DMS 273 treated with DMSO at 0.1 percent for 48 hours (cell line): ENCODE measurements around the gene RPS16.

Source experiments
- DNase-seq: peaks from one replicate; lab custom pipeline; 2025; lab: John Stamatoyannopoulos, UW

The RPS16 gene

DNA sequence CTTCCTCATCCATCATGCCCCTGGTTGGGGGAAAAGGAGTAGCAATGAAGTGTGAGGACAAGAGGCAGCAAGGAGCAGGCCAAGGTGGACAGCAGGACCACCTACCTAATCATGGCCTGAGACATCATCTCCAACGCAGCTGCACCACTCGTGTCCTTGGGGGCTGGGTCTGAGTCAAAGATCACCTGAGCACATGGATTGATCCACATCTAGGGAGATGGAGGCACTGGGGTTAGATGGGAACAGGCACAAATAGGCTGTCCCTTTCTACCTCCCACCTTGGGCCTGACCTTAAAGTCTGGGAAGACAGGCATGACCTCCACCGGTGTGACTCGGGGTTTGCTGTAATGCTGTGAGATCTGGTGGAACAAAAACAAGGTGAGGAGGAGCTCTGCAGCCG lies 47.1 kb downstream of the RPS16 start:
- no peak for DNase-seq

DNA sequence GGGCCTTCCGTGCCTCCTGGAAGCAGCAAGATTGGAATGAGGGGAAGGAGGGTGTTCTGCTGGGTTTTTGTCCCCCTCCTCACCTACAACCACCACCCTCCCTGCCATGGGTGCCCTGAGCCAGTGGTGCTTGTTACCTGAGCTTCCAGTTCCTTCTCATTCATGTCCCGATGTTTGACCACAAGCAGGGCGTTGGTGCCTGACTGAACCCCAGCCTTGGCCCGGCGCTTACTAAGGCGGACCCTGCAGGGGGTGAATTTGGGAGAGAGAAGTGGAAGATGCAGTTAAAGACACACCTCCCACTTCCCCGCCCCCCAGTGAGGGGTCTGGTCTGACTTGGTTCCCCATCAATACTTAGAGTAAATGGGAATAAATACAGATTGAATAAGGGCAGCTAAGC lies 49.2 kb downstream of the RPS16 start:
- no peak for DNase-seq

DNA sequence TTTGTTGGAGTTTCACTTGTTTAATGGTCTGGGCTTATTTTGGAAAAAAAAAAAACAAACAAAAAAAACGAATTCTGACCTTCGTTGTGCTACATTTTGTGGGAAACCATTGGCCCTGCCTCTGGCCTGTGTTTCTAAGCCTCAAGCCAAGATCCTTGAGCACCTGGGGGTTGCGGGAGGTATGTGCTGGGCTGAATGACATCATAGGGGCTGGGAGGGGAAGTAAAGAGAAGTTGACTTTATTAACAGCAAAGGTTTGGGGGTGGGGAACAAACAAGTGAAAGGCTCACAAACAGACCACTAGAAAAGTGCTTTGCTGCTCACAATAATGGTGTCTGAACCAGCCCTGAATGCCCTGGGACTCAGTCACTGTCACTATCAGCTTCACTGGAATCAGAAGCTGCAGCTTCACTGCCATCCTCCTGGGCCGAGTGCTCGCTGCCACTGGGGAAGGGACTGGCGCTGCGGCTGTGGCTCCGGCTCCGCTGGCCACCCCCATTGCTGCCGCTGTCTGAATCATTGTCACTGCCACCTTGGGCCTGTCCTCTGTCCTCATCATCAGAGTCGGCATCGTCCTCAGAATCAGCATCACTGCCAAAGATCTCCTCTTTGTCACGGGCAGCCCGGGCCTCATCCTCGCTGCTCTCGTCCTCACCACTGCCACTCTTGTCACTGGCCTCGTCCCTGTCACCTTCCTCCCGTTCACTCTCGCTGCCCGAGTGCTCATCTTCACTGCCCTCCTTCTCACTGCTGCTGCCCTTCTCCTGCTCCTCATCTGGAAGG lies 49.9 kb downstream of the RPS16 start:
- DNase-seq = no peak

- DNase-seq = no peak
Observed at GRCh38 chr19:39384839-39385568, 50.7 kb downstream of the RPS16 start.
